WTC11 (cell line): ENCODE data around the gene LCE2A. TPM values are rescaled to one million over a fixed set of nuclear protein-coding genes. Genes with fewer than 3 reads are reported as not detected.

Source experiments
- ATAC-seq: fragments of 200-7000 bp; cut with Tn5 transposase; 2 replicates; pipeline ENCODE4 v1.10.0; 2021; ENCODE audit warnings: mild to moderate bottlenecking, moderate library complexity
- CTCF ChIA-PET: fragments of 300-600 bp; sonication (Branson Sonifier 250); formaldehyde crosslinking; loops from one replicate; lab custom pipeline; 2021; ENCODE audit warnings: antibody characterized with exemption; lab: Charles Lee
- POLR2A ChIA-PET: fragments of 350-600 bp; sonication (Branson Sonifier 250); formaldehyde crosslinking; loops from one replicate; lab custom pipeline; 2021; ENCODE audit warnings: antibody characterized with exemption; lab: Charles Lee
- DNase-seq: peaks from one replicate; pipeline ENCODE4 v3.0.0; 2021; ENCODE audit warnings: low spot score
- H3K27ac Mint-ChIP-seq: 2 replicates; pipeline ENCODE4 v1.8.0; 2021; ENCODE audit warnings: mixed read lengths
- H3K27me3 Mint-ChIP-seq: 2 replicates; pipeline ENCODE4 v1.8.0; 2021; ENCODE audit warnings: low read depth, mild to moderate bottlenecking, moderate library complexity, mixed read lengths
- H3K36me3 Mint-ChIP-seq: 2 replicates; pipeline ENCODE4 v1.8.0; 2021; ENCODE audit warnings: mixed read lengths
- H3K4me1 Mint-ChIP-seq: 2 replicates; pipeline ENCODE4 v1.8.0; 2022; ENCODE audit warnings: mixed read lengths
- H3K4me3 Mint-ChIP-seq: 2 replicates; pipeline ENCODE4 v1.8.0; 2021; ENCODE audit warnings: mild to moderate bottlenecking, moderate library complexity, mixed read lengths
- H3K9me3 Mint-ChIP-seq: 2 replicates; pipeline ENCODE4 v1.8.0; 2021; ENCODE audit warnings: mixed read lengths
- CBFB ChIP-seq: sonication (generic); formaldehyde crosslinking; IDR thresholded peaks from 2 replicates; pipeline ENCODE4 v1.8.1; 2022; ENCODE audit warnings: mild to moderate bottlenecking, low read depth, missing genetic modification reagents
- CREB1 ChIP-seq: sonication (generic); formaldehyde crosslinking; IDR thresholded peaks from 2 replicates; pipeline ENCODE4 v1.8.0; 2023; ENCODE audit warnings: mild to moderate bottlenecking, missing genetic modification reagents
- ETV6 ChIP-seq: sonication (generic); formaldehyde crosslinking; IDR thresholded peaks from 2 replicates; pipeline ENCODE4 v1.8.1; 2022; ENCODE audit warnings: mild to moderate bottlenecking, missing genetic modification reagents
- GABPB1 ChIP-seq: sonication (generic); formaldehyde crosslinking; IDR thresholded peaks from 2 replicates; pipeline ENCODE4 v1.8.1; 2023; ENCODE audit warnings: mild to moderate bottlenecking, missing genetic modification reagents
- GRHL2 ChIP-seq: fragments of 250-450 bp; sonication (Bioruptor Pico); IDR thresholded peaks from 2 replicates; pipeline ENCODE4 v1.8.0; 2022; ENCODE audit warnings: mild to moderate bottlenecking, moderate library complexity; ENCODE audit not compliant: insufficient replicate concordance, severe bottlenecking
- JUN ChIP-seq: sonication (generic); formaldehyde crosslinking; IDR thresholded peaks from 2 replicates; pipeline ENCODE4 v1.8.0; 2023; ENCODE audit warnings: mild to moderate bottlenecking, missing genetic modification reagents
- KAT7 ChIP-seq: sonication (generic); formaldehyde crosslinking; IDR thresholded peaks from 2 replicates; pipeline ENCODE4 v1.8.1; 2023; ENCODE audit warnings: missing genetic modification reagents, mild to moderate bottlenecking, borderline replicate concordance
- NR3C1 ChIP-seq: sonication (generic); formaldehyde crosslinking; conservative IDR thresholded peaks from 2 replicates; pipeline ENCODE4 v1.8.1; 2023; ENCODE audit warnings: low read depth, mild to moderate bottlenecking, missing genetic modification reagents
- PRDM15 ChIP-seq: sonication (generic); formaldehyde crosslinking; IDR thresholded peaks from 2 replicates; pipeline ENCODE4 v1.8.0; 2022; ENCODE audit warnings: missing genetic modification reagents
- PREB ChIP-seq: sonication (generic); formaldehyde crosslinking; IDR thresholded peaks from 2 replicates; pipeline ENCODE4 v1.8.1; 2022; ENCODE audit warnings: mild to moderate bottlenecking, missing genetic modification reagents, moderate library complexity, borderline replicate concordance
- STAT6 ChIP-seq: sonication (generic); formaldehyde crosslinking; conservative IDR thresholded peaks from 2 replicates; pipeline ENCODE4 v1.8.1; 2023; ENCODE audit warnings: mild to moderate bottlenecking, low read depth, missing genetic modification reagents, moderate library complexity
- TCF7 ChIP-seq: sonication (generic); formaldehyde crosslinking; IDR thresholded peaks from 2 replicates; pipeline ENCODE4 v1.8.0; 2022; ENCODE audit warnings: mild to moderate bottlenecking, low read depth, missing genetic modification reagents, moderate library complexity
- USF2 ChIP-seq: sonication (generic); formaldehyde crosslinking; IDR thresholded peaks from 2 replicates; pipeline ENCODE4 v1.8.1; 2023; ENCODE audit warnings: mild to moderate bottlenecking, missing genetic modification reagents, moderate library complexity
- ZNF121 ChIP-seq: sonication (generic); formaldehyde crosslinking; IDR thresholded peaks from 2 replicates; pipeline ENCODE4 v1.8.0; 2023; ENCODE audit warnings: missing genetic modification reagents
- ZNF232 ChIP-seq: sonication (generic); formaldehyde crosslinking; IDR thresholded peaks from 2 replicates; pipeline ENCODE4 v1.8.0; 2022; ENCODE audit warnings: mild to moderate bottlenecking, missing genetic modification reagents
- ZNF281 ChIP-seq: sonication (generic); formaldehyde crosslinking; IDR thresholded peaks from 2 replicates; pipeline ENCODE4 v1.8.0; 2023; ENCODE audit warnings: mild to moderate bottlenecking, missing genetic modification reagents
- ZNF396 ChIP-seq: fragments of 250-450 bp; sonication (Bioruptor Pico); IDR thresholded peaks from 2 replicates; pipeline ENCODE4 v1.8.0; 2021; ENCODE audit warnings: mild to moderate bottlenecking, moderate library complexity, borderline replicate concordance
- ZNF423 ChIP-seq: fragments of 250-450 bp; sonication (Bioruptor Pico); IDR thresholded peaks from 2 replicates; pipeline ENCODE4 v2.1.2; 2022; ENCODE audit warnings: mild to moderate bottlenecking, moderate library complexity
- total RNA-seq: library from RNA; stranded (reverse); gene quantifications from 3 replicates; pipeline ENCODE4 v1.2.3, GENCODE V29; 2021

Gene LCE2A
- total RNA-seq, 1 experiment from 2014 or later = not detected

- Mint-ChIP-seq H3K36me3 (peaks cover 75% of the 10 kb centered on the region), H3K4me3 (no peak overlapping the region), H3K27me3 (peaks cover 3% of the 10 kb centered on the region; the same call in 1 of the 2 replicates)
- DNase-seq = no peak
- CTCF ChIA-PET = no interaction called here
- ATAC-seq = no peak
- TF ChIP-seq JUN (CRISPR knock-in tag) = no peak
- TF ChIP-seq USF2 = no peak
- TF ChIP-seq ZNF232 = no peak
- TF ChIP-seq TCF7 (CRISPR knock-in tag) = no peak
- no peak for TF ChIP-seq PRDM15 (CRISPR knock-in tag)
- TF ChIP-seq, all 79 proteins: peak for 0
- POLR2A ChIA-PET = no interaction called here
- Mint-ChIP-seq H3K9me3 (peaks cover 86% of the 10 kb centered on the region), H3K27ac (no peak overlapping the region), H3K4me1 (no peaks in the 10 kb centered on the region)
Measured at GRCh38 chr1:152699746-152700145, 1.6 kb downstream of the LCE2A start.

- no peak within 1 kb of the TSS for H3K4me3 Mint-ChIP-seq
- no peak for DNase-seq
- ATAC-seq = no peak
- peaks cover 13% of the 10 kb centered on the region for H3K27me3 Mint-ChIP-seq
- H3K27ac Mint-ChIP-seq = no peak within 1 kb of the TSS
- ChIA-PET CTCF (no interaction called here), POLR2A (no interaction called here)
- H3K4me1 Mint-ChIP-seq = no peaks in the 10 kb centered on the region
- TF ChIP-seq CREB1 (CRISPR knock-in tag) = no peak
- H3K9me3 Mint-ChIP-seq = peaks cover 85% of the 10 kb centered on the region
- H3K36me3 Mint-ChIP-seq = peaks cover 72% of the 10 kb centered on the region
Measured at GRCh38 chr1:152707860-152708259, 9.7 kb downstream of the LCE2A start, which contains the start of gene LCE4A. Gene LCE4A (plus strand): TSS chr1:152708160. CDS start chr1:152709076, 916 bp downstream.

GRCh38 chr1:152718238-152718637, 20.1 kb downstream of the LCE2A start:
- POLR2A ChIA-PET = no interaction called here
- peaks cover 97% of the 10 kb centered on the region for H3K9me3 Mint-ChIP-seq
- ATAC-seq = no peak
- no peaks in the 10 kb centered on the region for H3K4me1 Mint-ChIP-seq
- no peak for DNase-seq
- H3K36me3 Mint-ChIP-seq = peaks cover 76% of the 10 kb centered on the region
- no peak overlapping the region for H3K4me3 Mint-ChIP-seq
- H3K27ac Mint-ChIP-seq = no peak overlapping the region
- TF ChIP-seq JUN (CRISPR knock-in tag) (no peak), CBFB (CRISPR knock-in tag) (no peak), GRHL2 (CRISPR knock-in tag) (no peak), GABPB1 (CRISPR knock-in tag) (no peak), NR3C1 (CRISPR knock-in tag) (no peak), ZNF232 (no peak), KAT7 (CRISPR knock-in tag) (no peak), PREB (CRISPR knock-in tag) (no peak), ETV6 (CRISPR knock-in tag) (no peak), ZNF281 (CRISPR knock-in tag) (no peak), ZNF423 (CRISPR knock-in tag) (no peak), STAT6 (CRISPR knock-in tag) (no peak), ZNF396 (CRISPR knock-in tag) (no peak), ZNF121 (CRISPR knock-in tag) (no peak)
- CTCF ChIA-PET = no interaction called here
- peaks cover 27% of the 10 kb centered on the region for H3K27me3 Mint-ChIP-seq
